Measurements from ENCODE around the gene SERGEF. TPM values are rescaled to one million over a fixed set of nuclear protein-coding genes. Genes with fewer than 3 reads are reported as not detected.

SERGEF gene
- polyA plus RNA-seq, 1 experiment: 18.1 TPM

GRCh38 chr11:17777738-17778091 lies 235.1 kb downstream of the SERGEF start:
- CTCF ChIA-PET: no interaction called here
- Histone ChIP-seq H3K27me3 (ENCODE audit: control insufficient read depth, insufficient read depth, low read length) (peaks cover 6% of the 10 kb centered on the region), H3K9me3 (ENCODE audit: control insufficient read depth, insufficient read depth, low read length) (no peaks in the 10 kb centered on the region; the same call in 1 of the 2 replicates), H3K27ac (ENCODE audit: low read depth, low read length) (no peak overlapping the region), H3K4me3 (ENCODE audit: low read depth, low read length) (no peak overlapping the region)
- no peak for DNase-seq (ENCODE audit: low read depth, low spot score)
- TF ChIP-seq CTCF (IDR thresholded peaks at IDR 0.05; ENCODE audit: low read depth, low read length): no peak
- POLR2A ChIA-PET: no interaction called here

GRCh38 chr11:17777086-17777737 lies 235.6 kb downstream of the SERGEF start:
- no peak overlapping the region for H3K4me3 ChIP-seq (ENCODE audit: low read depth, low read length)
- peaks cover 6% of the 10 kb centered on the region for H3K27me3 ChIP-seq (ENCODE audit: control insufficient read depth, insufficient read depth, low read length)
- no peak for TF ChIP-seq CTCF (IDR thresholded peaks at IDR 0.05; ENCODE audit: low read depth, low read length)
- DNase-seq (ENCODE audit: low read depth, low spot score): no peak
- POLR2A ChIA-PET: no interaction called here
- peaks cover under 1% of the 10 kb centered on the region; the same call in 1 of the 2 replicates for H3K9me3 ChIP-seq (ENCODE audit: control insufficient read depth, insufficient read depth, low read length)
- CTCF ChIA-PET: no interaction called here
- H3K27ac ChIP-seq (ENCODE audit: low read depth, low read length): no peak overlapping the region

- H3K27ac ChIP-seq (ENCODE audit: low read depth, low read length): no peak overlapping the region
- H3K27me3 ChIP-seq (ENCODE audit: control insufficient read depth, insufficient read depth, low read length): peaks cover 6% of the 10 kb centered on the region
- ChIA-PET CTCF (no interaction called here), POLR2A (no interaction called here)
- peaks cover 5% of the 10 kb centered on the region; the same call in 1 of the 2 replicates for H3K9me3 ChIP-seq (ENCODE audit: control insufficient read depth, insufficient read depth, low read length)
- H3K4me3 ChIP-seq (ENCODE audit: low read depth, low read length): no peak overlapping the region
- no peak for DNase-seq (ENCODE audit: low read depth, low spot score)
- TF ChIP-seq CTCF (IDR thresholded peaks at IDR 0.05; ENCODE audit: low read depth, low read length): no peak
These were observed 236.5 kb downstream of the SERGEF start for GRCh38 chr11:17776212-17776875.

- no peak overlapping the region for H3K4me3 ChIP-seq (ENCODE audit: low read depth, low read length)
- H3K9me3 ChIP-seq (ENCODE audit: control insufficient read depth, insufficient read depth, low read length): peaks cover 5% of the 10 kb centered on the region; the same call in 1 of the 2 replicates
- POLR2A ChIA-PET: no interaction called here
- TF ChIP-seq CTCF (IDR thresholded peaks at IDR 0.05; ENCODE audit: low read depth, low read length): no peak
- H3K27ac ChIP-seq (ENCODE audit: low read depth, low read length): no peak overlapping the region
- CTCF ChIA-PET: no interaction called here
- H3K27me3 ChIP-seq (ENCODE audit: control insufficient read depth, insufficient read depth, low read length): peaks cover 6% of the 10 kb centered on the region
- DNase-seq (ENCODE audit: low read depth, low spot score): no peak
These were observed 237.2 kb downstream of the SERGEF start for GRCh38 chr11:17775507-17776211.

- peaks cover 5% of the 10 kb centered on the region; the same call in 1 of the 2 replicates for H3K9me3 ChIP-seq (ENCODE audit: control insufficient read depth, insufficient read depth, low read length)
- no peak overlapping the region for H3K4me3 ChIP-seq (ENCODE audit: low read depth, low read length)
- TF ChIP-seq CTCF (IDR thresholded peaks at IDR 0.05; ENCODE audit: low read depth, low read length): no peak
- H3K27ac ChIP-seq (ENCODE audit: low read depth, low read length): no peak overlapping the region
- peaks cover 6% of the 10 kb centered on the region for H3K27me3 ChIP-seq (ENCODE audit: control insufficient read depth, insufficient read depth, low read length)
- POLR2A ChIA-PET: no interaction called here
- no peak for DNase-seq (ENCODE audit: low read depth, low spot score)
- CTCF ChIA-PET: interaction anchor here (1.2 kb wide), 1 partner anchor 198 kb away, joined by 5 read pairs; no protein-coding TSS in a partner anchor
These were observed 237.9 kb downstream of the SERGEF start for GRCh38 chr11:17775035-17775348.

Measured in AG04450 (cell line).